ENCODE measurements around the gene SAP30BP. TPM values are rescaled to one million over a fixed set of nuclear protein-coding genes. Genes with fewer than 3 reads are reported as not detected.

Gene SAP30BP
- total and polyA plus RNA-seq, 2 donors from 2014 or later = 62.9 to 95.1 TPM

DNA sequence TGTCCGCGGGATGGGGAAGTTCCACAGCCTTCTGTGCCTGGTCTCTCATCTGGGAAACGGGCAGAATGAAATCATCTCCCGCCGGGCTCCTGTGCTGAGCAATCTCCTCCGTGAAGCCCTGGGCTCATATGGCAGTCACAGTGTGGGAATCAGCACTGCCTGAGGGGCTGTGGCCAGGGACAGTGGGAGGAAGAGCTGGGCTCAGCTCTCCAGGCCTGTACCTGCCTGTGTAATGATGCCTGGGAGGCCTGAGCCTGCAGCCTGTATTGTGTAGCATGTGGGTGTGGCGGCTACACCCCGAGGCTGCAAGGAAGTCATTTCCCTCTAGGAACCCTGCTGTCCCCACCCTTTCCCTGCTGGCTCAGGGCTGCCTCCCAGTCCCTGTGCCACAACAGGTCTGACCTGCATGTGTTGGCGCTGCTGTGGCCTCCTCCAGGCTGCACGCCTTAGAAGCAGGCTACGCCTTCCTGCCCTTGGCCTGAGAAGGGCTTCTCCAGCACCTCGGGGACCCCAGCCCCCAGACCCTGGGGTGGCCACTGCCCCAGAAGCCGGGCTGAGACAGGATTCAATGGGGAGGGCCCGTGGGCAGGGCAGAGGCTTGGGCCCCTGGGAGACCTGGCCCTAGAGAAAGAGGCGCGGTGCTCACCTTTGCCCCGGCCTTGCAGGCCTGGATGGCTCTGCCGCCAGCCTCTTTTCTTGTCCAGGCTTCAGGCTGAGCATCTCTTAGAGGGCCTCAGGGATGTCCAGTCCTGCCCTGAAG lies 56.2 kb downstream of the SAP30BP start:
- Histone ChIP-seq H3K4me3 (ENCODE audit: low read length in 3 of 3) (no peak overlapping the region), H3K27ac (ENCODE audit: low read depth in 2 of 2, low read length in 2 of 2) (no peak overlapping the region), H3K36me3 (ENCODE audit: control insufficient read depth in 2 of 3, insufficient read depth in 3 of 3, low read length in 3 of 3) (no peaks in the 10 kb centered on the region), H3K9ac (ENCODE audit: low read length in 3 of 3) (no peak overlapping the region), H3K27me3 (ENCODE audit: control insufficient read depth, insufficient read depth, low read length) (no peaks in the 10 kb centered on the region), H3K4me1 (ENCODE audit: control insufficient read depth in 2 of 3, insufficient read depth in 2 of 3, low read depth in 1 of 3, low read length in 3 of 3) (peaks cover 0 to 12% (median 0%) of the 10 kb centered on the region in 3 donors), H3K9me3 (ENCODE audit: control insufficient read depth in 2 of 3, insufficient read depth in 1 of 3, low read length in 3 of 3) (no peaks in the 10 kb centered on the region)
- no peak for FAIRE-seq
- intact Hi-C loops (cut with DNase I) = no loop called here
- TF ChIP-seq, protein P1, sequence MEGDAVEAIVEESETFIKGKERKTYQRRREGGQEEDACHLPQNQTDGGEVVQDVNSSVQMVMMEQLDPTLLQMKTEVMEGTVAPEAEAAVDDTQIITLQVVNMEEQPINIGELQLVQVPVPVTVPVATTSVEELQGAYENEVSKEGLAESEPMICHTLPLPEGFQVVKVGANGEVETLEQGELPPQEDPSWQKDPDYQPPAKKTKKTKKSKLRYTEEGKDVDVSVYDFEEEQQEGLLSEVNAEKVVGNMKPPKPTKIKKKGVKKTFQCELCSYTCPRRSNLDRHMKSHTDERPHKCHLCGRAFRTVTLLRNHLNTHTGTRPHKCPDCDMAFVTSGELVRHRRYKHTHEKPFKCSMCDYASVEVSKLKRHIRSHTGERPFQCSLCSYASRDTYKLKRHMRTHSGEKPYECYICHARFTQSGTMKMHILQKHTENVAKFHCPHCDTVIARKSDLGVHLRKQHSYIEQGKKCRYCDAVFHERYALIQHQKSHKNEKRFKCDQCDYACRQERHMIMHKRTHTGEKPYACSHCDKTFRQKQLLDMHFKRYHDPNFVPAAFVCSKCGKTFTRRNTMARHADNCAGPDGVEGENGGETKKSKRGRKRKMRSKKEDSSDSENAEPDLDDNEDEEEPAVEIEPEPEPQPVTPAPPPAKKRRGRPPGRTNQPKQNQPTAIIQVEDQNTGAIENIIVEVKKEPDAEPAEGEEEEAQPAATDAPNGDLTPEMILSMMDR (IDR thresholded peaks at IDR 0.05; ENCODE audit: borderline replicate concordance, extremely low read depth, insufficient read depth) = no peak
- DNase-seq = peak in 1 of 5 donors; percentile 71

DNA sequence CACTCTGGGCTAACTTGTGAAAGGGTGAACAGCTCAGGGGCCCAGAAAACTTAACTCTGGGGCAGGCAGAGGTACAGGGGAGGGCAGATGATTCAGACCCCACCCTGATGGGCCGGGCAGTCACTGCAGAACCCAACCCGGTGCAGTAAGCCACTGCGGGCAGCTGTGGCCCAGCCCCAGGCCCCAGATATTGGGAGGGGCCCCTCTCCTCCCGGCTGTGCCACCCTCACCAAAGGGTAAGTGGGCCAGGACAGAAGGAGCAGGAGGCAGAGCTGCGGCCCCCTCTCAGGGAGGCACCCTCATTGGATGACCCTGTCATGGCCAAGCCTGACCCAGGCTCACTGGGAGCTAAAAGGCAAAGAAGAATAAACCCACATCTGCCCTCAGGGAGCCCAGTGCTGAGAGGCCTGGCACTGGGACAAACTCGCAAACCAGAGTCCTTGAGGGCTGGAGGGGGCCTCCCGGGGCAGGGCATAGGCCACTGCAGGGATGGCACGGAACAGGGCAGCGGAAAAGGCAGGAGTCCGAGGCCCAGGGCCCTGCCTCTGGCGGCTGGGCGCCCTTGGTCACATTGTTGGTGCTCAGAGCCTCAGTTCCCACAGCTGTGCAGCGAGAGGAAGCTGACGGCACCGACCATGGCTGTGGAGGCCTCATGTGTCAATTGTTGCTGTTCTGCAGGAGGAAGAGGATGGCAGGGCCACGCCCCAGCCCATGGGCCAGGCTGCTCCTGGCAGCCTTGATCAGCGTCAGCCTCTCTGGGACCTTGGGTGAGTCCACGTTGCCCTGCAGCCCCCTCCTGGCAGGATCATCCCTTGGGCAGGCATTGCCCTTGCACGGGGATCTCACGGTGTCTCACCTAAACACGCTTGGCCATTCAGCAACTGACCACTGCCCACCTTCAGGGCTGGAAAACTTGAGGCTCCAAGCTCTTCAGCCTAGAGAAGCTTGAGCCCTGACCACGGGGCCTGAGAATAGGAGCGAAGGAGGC lies 57.2 kb downstream of the SAP30BP start:
- no peaks in the 10 kb centered on the region for H3K36me3 ChIP-seq (ENCODE audit: control insufficient read depth in 2 of 3, insufficient read depth in 3 of 3, low read length in 3 of 3)
- no peak for DNase-seq
- no peak overlapping the region for H3K27ac ChIP-seq (ENCODE audit: low read depth in 2 of 2, low read length in 2 of 2)
- H3K27me3 ChIP-seq (ENCODE audit: control insufficient read depth, insufficient read depth, low read length) = no peaks in the 10 kb centered on the region
- intact Hi-C loops (cut with DNase I) = no loop called here
- H3K4me3 ChIP-seq (ENCODE audit: low read length in 3 of 3) = no peak overlapping the region
- no peaks in the 10 kb centered on the region for H3K9me3 ChIP-seq (ENCODE audit: control insufficient read depth in 2 of 3, insufficient read depth in 1 of 3, low read length in 3 of 3)
- FAIRE-seq = no peak
- TF ChIP-seq, protein P1 (IDR thresholded peaks at IDR 0.05; ENCODE audit: borderline replicate concordance, extremely low read depth, insufficient read depth) = no peak
- H3K9ac ChIP-seq (ENCODE audit: low read length in 3 of 3) = no peak overlapping the region
- H3K4me1 ChIP-seq (ENCODE audit: control insufficient read depth in 2 of 3, insufficient read depth in 2 of 3, low read depth in 1 of 3, low read length in 3 of 3) = peaks cover 0 to 12% (median 0%) of the 10 kb centered on the region in 3 donors

DNA sequence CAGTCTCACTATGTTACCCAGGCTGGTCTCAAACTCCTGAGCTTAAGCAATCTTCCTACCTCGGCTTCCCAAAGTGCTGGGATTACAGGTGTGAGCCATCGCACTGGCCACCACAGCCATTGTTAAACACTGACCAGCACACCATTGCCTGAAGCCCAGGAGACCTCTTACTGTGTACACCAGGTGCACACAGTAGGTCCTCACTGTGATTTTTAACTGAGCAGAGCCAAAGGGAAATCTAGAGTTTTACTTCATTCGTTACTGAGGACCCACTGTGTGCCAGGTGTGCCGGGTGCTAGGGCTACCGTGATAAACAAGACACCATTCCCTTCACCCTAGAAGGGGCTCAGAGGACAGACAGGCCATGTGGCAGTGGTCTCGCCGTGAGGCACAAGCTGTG lies 58.4 kb downstream of the SAP30BP start:
- no peak for DNase-seq

More for the DNA sequence above, 58.4 kb downstream of the SAP30BP start:
- H3K9me3 ChIP-seq (ENCODE audit: control insufficient read depth in 2 of 3, insufficient read depth in 1 of 3, low read length in 3 of 3) = no peaks in the 10 kb centered on the region
- FAIRE-seq = no peak
- no peak overlapping the region for H3K4me3 ChIP-seq (ENCODE audit: low read length in 3 of 3)
- no peak overlapping the region for H3K27ac ChIP-seq (ENCODE audit: low read depth in 2 of 2, low read length in 2 of 2)
- no peaks in the 10 kb centered on the region for H3K27me3 ChIP-seq (ENCODE audit: control insufficient read depth, insufficient read depth, low read length)
- no peak overlapping the region for H3K9ac ChIP-seq (ENCODE audit: low read length in 3 of 3)
- H3K4me1 ChIP-seq (ENCODE audit: control insufficient read depth in 2 of 3, insufficient read depth in 2 of 3, low read depth in 1 of 3, low read length in 3 of 3) = peaks cover 0 to 12% (median 0%) of the 10 kb centered on the region in 3 donors
- intact Hi-C loops (cut with DNase I) = no loop called here
- TF ChIP-seq, protein P1 (IDR thresholded peaks at IDR 0.05; ENCODE audit: borderline replicate concordance, extremely low read depth, insufficient read depth) = no peak
- H3K36me3 ChIP-seq (ENCODE audit: control insufficient read depth in 2 of 3, insufficient read depth in 3 of 3, low read length in 3 of 3) = no peaks in the 10 kb centered on the region

All from kidney (tissue), 14 donors.